Measurements from ENCODE around the gene KIF26B.

Gene KIF26B

GRCh38 chr1:245751726-245752470 is 597.1 kb downstream of the KIF26B start:
- Histone ChIP-seq H3K9me3 (ENCODE audit: low read length) (no peaks in the 10 kb centered on the region), H3K27me3 (ENCODE audit: control insufficient read depth in 1 of 2, insufficient read depth in 2 of 2, low read length in 2 of 2) (no peaks in the 10 kb centered on the region), H3K4me1 (ENCODE audit: insufficient read depth, low read length) (no peaks in the 10 kb centered on the region), H3K36me3 (ENCODE audit: insufficient read depth, low read length) (no peaks in the 10 kb centered on the region), H3K9ac (ENCODE audit: low read length) (no peak overlapping the region), H3K4me3 (ENCODE audit: low read depth in 1 of 2, low read length in 2 of 2) (no peak overlapping the region), H3K27ac (ENCODE audit: low read depth, low read length) (no peak overlapping the region)

GRCh38 chr1:245752561-245752960 is 597.8 kb downstream of the KIF26B start:
- no peaks in the 10 kb centered on the region for H3K4me1 ChIP-seq (ENCODE audit: insufficient read depth, low read length)
- H3K27me3 ChIP-seq (ENCODE audit: control insufficient read depth in 1 of 2, insufficient read depth in 2 of 2, low read length in 2 of 2) = no peaks in the 10 kb centered on the region
- no peaks in the 10 kb centered on the region for H3K36me3 ChIP-seq (ENCODE audit: insufficient read depth, low read length)
- H3K9me3 ChIP-seq (ENCODE audit: low read length) = no peaks in the 10 kb centered on the region
- no peak overlapping the region for H3K9ac ChIP-seq (ENCODE audit: low read length)
- no peak overlapping the region for H3K27ac ChIP-seq (ENCODE audit: low read depth, low read length)
- H3K4me3 ChIP-seq (ENCODE audit: low read depth in 1 of 2, low read length in 2 of 2) = no peak overlapping the region

- H3K36me3 ChIP-seq (ENCODE audit: insufficient read depth, low read length) = no peaks in the 10 kb centered on the region
- H3K9me3 ChIP-seq (ENCODE audit: low read length) = no peaks in the 10 kb centered on the region
Measured at GRCh38 chr1:245753807-245754206, 599.0 kb downstream of the KIF26B start.

GRCh38 chr1:245754463-245754961 is 599.7 kb downstream of the KIF26B start:
- no peaks in the 10 kb centered on the region for H3K9me3 ChIP-seq (ENCODE audit: low read length)
- no peaks in the 10 kb centered on the region for H3K27me3 ChIP-seq (ENCODE audit: control insufficient read depth in 1 of 2, insufficient read depth in 2 of 2, low read length in 2 of 2)
- no peak overlapping the region for H3K4me3 ChIP-seq (ENCODE audit: low read depth in 1 of 2, low read length in 2 of 2)
- no peaks in the 10 kb centered on the region for H3K4me1 ChIP-seq (ENCODE audit: insufficient read depth, low read length)
- no peak overlapping the region for H3K9ac ChIP-seq (ENCODE audit: low read length)
- no peak overlapping the region for H3K27ac ChIP-seq (ENCODE audit: low read depth, low read length)
- H3K36me3 ChIP-seq (ENCODE audit: insufficient read depth, low read length) = no peaks in the 10 kb centered on the region

More at GRCh38 chr1:245753807-245754206, 599.0 kb downstream of the KIF26B start:
- no peak overlapping the region for H3K27ac ChIP-seq (ENCODE audit: low read depth, low read length)
- no peaks in the 10 kb centered on the region for H3K4me1 ChIP-seq (ENCODE audit: insufficient read depth, low read length)
- no peak overlapping the region for H3K9ac ChIP-seq (ENCODE audit: low read length)
- H3K27me3 ChIP-seq (ENCODE audit: control insufficient read depth in 1 of 2, insufficient read depth in 2 of 2, low read length in 2 of 2) = no peaks in the 10 kb centered on the region
- H3K4me3 ChIP-seq (ENCODE audit: low read depth in 1 of 2, low read length in 2 of 2) = no peak overlapping the region

Data from muscle layer of colon (tissue), 2 donors.